Heart right ventricle (tissue), 16 donors: ENCODE measurements around the gene NUP58. TPM values are rescaled to one million over a fixed set of nuclear protein-coding genes. Genes with fewer than 3 reads are reported as not detected.

Source experiments
- ATAC-seq, 8 donors: fragments of 200-7000 bp; cut with Tn5 transposase; one replicate each; pipeline ENCODE4 v1.9.1; 2020; ENCODE audit warnings: mild to moderate bottlenecking in 8 of 8, moderate library complexity in 8 of 8, moderate number of reproducible peaks in 1 of 8
- DNase-seq, 2 donors: peaks; one replicate each; pipeline ENCODE4 v3.0.0-alpha.2; 2020
- H3K27ac ChIP-seq, 10 donors: fragments of 200-600 bp; sonication (generic) in 2 of 10; one replicate each; pipeline versions ENCODE4 v1.5.0 to v1.8.0; 2020 to 2022; ENCODE audit warnings: mild to moderate bottlenecking in 3 of 10
- H3K27me3 ChIP-seq, 7 donors: fragments of 200-600 bp; one replicate each; pipeline ENCODE4 v1.8.0; 2021 to 2022; ENCODE audit warnings: mild to moderate bottlenecking in 2 of 7
- H3K36me3 ChIP-seq, 9 donors: fragments of 200-600 bp; sonication (generic) in 1 of 9; one replicate each; pipeline versions ENCODE4 v1.5.0 to v1.8.0; 2020 to 2022; ENCODE audit warnings: mild to moderate bottlenecking in 2 of 9
- H3K4me1 ChIP-seq, 9 donors: fragments of 200-600 bp; sonication (generic) in 1 of 9; one replicate each; pipeline versions ENCODE4 v1.5.0 to v1.8.0; 2020 to 2022; ENCODE audit warnings: mild to moderate bottlenecking in 4 of 9
- H3K4me3 ChIP-seq, 10 donors: fragments of 200-600 bp; sonication (generic) in 2 of 10; one replicate each; pipeline versions ENCODE4 v1.5.0 to v1.8.0; 2020 to 2022; ENCODE audit warnings: mild to moderate bottlenecking in 7 of 10, moderate library complexity in 2 of 10
- H3K9me3 ChIP-seq, 11 donors: fragments of 200-600 bp in 10 of 11; sonication (generic) in 2 of 11; one replicate each; pipeline versions ENCODE4 v1.5.0 to v1.8.0; 2013 to 2022; ENCODE audit warnings: mild to moderate bottlenecking in 2 of 11, control low read depth in 1 of 11, moderate library complexity in 1 of 11
- CTCF ChIP-seq, 9 donors: fragments of 200-600 bp; sonication (generic) in 2 of 9; IDR thresholded peaks; one replicate each; pipeline versions ENCODE4 v1.5.0 to v1.8.0; 2021 to 2022; ENCODE audit warnings: antibody characterized with exemption in 9 of 9, mild to moderate bottlenecking in 5 of 9, moderate library complexity in 1 of 9
- WGBS, 2 donors: extraction: QIAGEN DNeasy Blood & Tissue Kit; methylation state at CpG; one replicate each; pipeline ENCODE4 v1.1.7; 2013; ENCODE audit warnings: inconsistent platforms in 1 of 2; 5-methylcytosine and 5-hydroxymethylcytosine counted together
- intact Hi-C, 10 donors: fragments of 100-400 bp; cut with DNase I; formaldehyde crosslinking; loops; one replicate each; pipeline versions ENCODE4 v1.11.1 to v1.14.2; 2022
- polyA plus RNA-seq, 2 donors: library from polyadenylated mRNA; stranded (reverse); fragments of 200-250 nt; gene quantifications; one replicate each; pipeline ENCODE4 v1.2.3, GENCODE V29; 2013
- total RNA-seq, 10 donors: library from RNA; stranded (reverse); fragmentation: NEBNext Ultra II Directional in 3 of 10; extraction: Animal tissue kit (Norgen Biotek cat#: 25700) in 3 of 10; gene quantifications; one replicate each; pipeline versions ENCODE4 v1.2.1 to v1.2.4, GENCODE V29; 2021 to 2023
- donor health status: Arrhythmogenic right ventricular cardiomyopathy.
- donor health status: ischemic (EF 13 %, LVEDD 7.1; RV severe dilation, severe dysfunction).
- donor health status: healthy with polysubstance abuse.
- donor health status: DM: no; HTN: yes; CAD: no.
- donor health status: DM: no; HTN: no; CAD: no.
- donor health status: ischemic (EF 25% LVEDD 6.9; RV normal size, moderate dysfunction).
- donor health status: ischemic (EF 25% LVEDD 5.7; RV mildly dilated, moderate dysfunction).
- donor health status: healthy.
- donor health status: DM: yes; HTN: yes; CAD: no.
- donor health status: Ischemic cardiomyopathy.
- donor health status: ischemic (EF 35%, LVEDD 5.7; RV mildly dilated, moderate dysfunction).
- donor health status: nonischemic (EF 11% LVEDD 7.7; RV severe dilation, severe dysfunction).
- donor health status: DM: yes; HTN: yes; CAD: no.
- donor health status: PGD.
- donor health status: ischemic (EF 29% LVEDD 5.4; RV normal size, mild dysfunction).
- donor health status: nonischemic (EF 23%, LVEDD 6.1; RV moderate dilation, normal function).

The NUP58 gene
- total and polyA plus RNA-seq, 12 donors: 8.9 to 29.5 (median 26.2) TPM

DNA sequence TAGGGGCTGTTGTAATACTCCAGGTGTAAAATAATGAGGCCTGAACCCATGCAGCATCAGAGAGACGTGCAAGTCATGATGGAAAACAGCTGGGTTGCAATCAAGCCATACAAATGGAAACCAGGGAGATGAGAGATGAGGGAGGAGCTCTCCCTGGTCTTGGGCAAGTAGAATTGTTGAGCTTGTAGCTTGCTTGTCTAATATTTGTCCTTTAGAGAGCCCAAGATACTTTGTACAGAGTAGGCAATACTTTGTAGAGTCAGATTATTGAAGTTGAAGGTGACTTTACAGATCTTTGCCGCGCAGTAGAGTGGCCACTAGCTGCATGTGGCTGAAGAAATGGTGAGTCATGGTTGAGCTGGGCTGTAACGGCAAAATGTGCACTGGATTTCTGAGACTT is 78.7 kb downstream of the NUP58 start:
- TF ChIP-seq CTCF (IDR thresholded peaks at IDR 0.05): no peak
- ATAC-seq: no peak
- Histone ChIP-seq H3K4me1 (peaks cover 0 to 8% (median 0%) of the 10 kb centered on the region in 9 donors), H3K27ac (no peak overlapping the region), H3K36me3 (no peaks in the 10 kb centered on the region), H3K27me3 (peaks cover 0 to 50% (median 24%) of the 10 kb centered on the region in 7 donors), H3K4me3 (no peak overlapping the region), H3K9me3 (peaks cover 0 to 6% (median 0%) of the 10 kb centered on the region in 11 donors)
- no peak for DNase-seq
- 81 to 92% methylated on average over 4 of the region's 4 CpGs for WGBS, 2 donors
- intact Hi-C loops: no loop called here

DNA sequence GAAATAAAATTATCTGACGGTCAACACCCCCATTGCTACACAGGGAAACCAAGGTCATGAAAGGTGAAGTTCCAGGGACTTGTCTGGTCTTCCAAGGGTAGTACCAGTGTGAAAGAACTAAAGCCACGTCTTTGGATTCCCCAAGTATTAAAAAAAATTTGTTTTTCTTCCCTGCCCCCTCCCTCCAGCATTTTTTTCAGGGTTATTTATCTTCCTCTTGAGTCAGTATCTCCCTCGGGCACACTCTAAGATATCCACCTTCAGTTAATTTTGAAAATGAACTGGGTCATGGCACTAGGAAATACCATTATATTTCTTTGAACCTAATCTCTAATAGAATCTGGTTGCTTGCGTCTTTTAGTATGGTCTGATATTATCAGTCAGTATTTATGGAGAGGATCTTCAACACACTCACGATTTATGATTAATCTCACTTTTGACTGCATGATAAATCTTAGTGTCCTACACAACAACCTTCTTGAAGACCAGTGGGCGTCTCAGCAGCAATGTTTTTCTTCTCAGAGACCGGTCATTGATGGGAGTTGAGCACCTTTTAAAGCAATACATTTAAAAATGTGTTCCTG is 79.4 kb downstream of the NUP58 start:
- WGBS, 2 donors: 70 to 78% methylated on average over 7 of the region's 7 CpGs
- Histone ChIP-seq H3K9me3 (peaks cover 0 to 6% (median 0%) of the 10 kb centered on the region in 11 donors), H3K4me3 (no peak overlapping the region), H3K27me3 (peaks cover 0 to 48% (median 21%) of the 10 kb centered on the region in 7 donors), H3K36me3 (no peaks in the 10 kb centered on the region), H3K27ac (no peak overlapping the region), H3K4me1 (peaks cover 0 to 8% (median 0%) of the 10 kb centered on the region in 9 donors)
- intact Hi-C loops: no loop called here
- no peak for TF ChIP-seq CTCF (IDR thresholded peaks at IDR 0.05)
- no peak for ATAC-seq
- DNase-seq: no peak

DNA sequence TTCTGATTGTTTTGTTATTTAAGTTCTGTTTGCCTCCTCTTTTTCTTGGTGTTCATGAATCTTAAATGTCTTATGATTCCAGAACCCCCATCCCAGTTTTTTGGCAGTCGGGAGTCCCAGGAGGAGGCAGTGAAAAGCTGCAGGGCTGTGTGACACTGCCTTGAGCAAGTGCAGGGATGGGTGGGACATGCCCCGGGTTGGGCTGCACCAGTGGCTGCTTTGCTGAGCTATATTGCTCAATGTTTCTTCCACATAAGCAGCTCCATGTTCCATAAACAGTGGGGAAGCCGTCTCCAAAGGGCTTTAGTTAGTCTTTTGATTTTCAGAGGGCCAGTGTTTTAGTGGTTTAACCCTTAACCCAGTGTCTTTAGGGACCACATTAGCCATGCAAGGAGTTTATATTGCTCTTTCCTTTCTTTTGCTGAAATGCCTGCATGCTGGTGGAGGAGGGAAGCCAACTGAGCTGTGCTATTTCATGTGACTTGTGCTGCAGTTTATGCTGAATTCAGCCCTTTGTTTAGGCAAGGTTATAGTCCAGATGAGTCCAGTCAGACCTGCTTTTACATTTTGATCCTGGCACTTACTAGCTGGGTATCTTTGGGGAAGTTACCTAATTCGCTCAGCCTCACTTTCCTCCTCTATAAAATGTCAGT is 83.5 kb downstream of the NUP58 start:
- Histone ChIP-seq H3K27me3 (peaks cover 0 to 47% (median 24%) of the 10 kb centered on the region in 7 donors), H3K36me3 (no peaks in the 10 kb centered on the region), H3K4me1 (no peaks in the 10 kb centered on the region), H3K9me3 (peaks cover 0 to 6% (median 0%) of the 10 kb centered on the region in 11 donors), H3K27ac (no peak overlapping the region), H3K4me3 (no peak overlapping the region)
- TF ChIP-seq CTCF (IDR thresholded peaks at IDR 0.05): no peak
- ATAC-seq: no peak
- intact Hi-C loops: no loop called here
- no peak for DNase-seq
- WGBS, 2 donors: 53 to 54% methylated on average over 4 of the region's 4 CpGs

DNA sequence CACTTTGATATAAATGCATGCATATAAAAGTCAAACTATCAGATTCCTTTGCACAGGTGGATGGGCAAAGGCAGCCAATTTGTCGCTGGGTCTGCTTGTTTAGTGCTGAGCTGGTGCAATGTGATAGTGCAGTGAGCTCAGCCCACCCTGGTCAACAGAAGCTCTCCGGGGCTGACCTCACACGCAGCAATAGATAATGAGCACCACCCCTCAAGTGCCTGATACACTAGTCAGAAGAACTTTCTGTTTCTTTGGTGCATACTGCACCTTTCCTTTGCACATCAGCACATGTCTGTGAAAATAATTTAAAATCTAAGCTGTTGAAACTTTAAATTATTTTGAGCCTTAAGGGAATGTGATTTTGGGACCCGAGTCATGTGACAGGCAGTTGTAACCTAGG is 90.5 kb downstream of the NUP58 start:
- ATAC-seq: no peak
- 47 to 52% methylated on average over 4 of the region's 4 CpGs for WGBS, 2 donors

More for the DNA sequence above, 90.5 kb downstream of the NUP58 start:
- intact Hi-C loops: no loop called here
- peaks cover 0 to 25% (median 3%) of the 10 kb centered on the region in 7 donors for H3K27me3 ChIP-seq
- H3K4me3 ChIP-seq: no peak overlapping the region
- no peak for DNase-seq
- peaks cover 0 to 5% (median 0%) of the 10 kb centered on the region in 11 donors for H3K9me3 ChIP-seq
- no peak for TF ChIP-seq CTCF (IDR thresholded peaks at IDR 0.05)
- no peaks in the 10 kb centered on the region for H3K4me1 ChIP-seq
- H3K36me3 ChIP-seq: no peaks in the 10 kb centered on the region
- H3K27ac ChIP-seq: no peak overlapping the region

Other genes starting within 250 kb of the NUP58 start
- gene PABPC3, start 205.5 kb upstream of the NUP58 start, total RNA-seq: under 1 TPM in 2 of 10 donors, not detected in 8; 0.09 to 0.10 TPM
- under 1 TPM in 1 of 2 donors, not detected in 1; 0.06 TPM for gene PABPC3, start 205.5 kb upstream of the NUP58 start, polyA plus RNA-seq
- not detected for gene AMER2, start 129.3 kb upstream of the NUP58 start, total RNA-seq
- not detected for gene AMER2, start 129.3 kb upstream of the NUP58 start, polyA plus RNA-seq
- 10 to 100 TPM; 15.3 to 19.5 (median 17.9) TPM for gene MTMR6, start 14.1 kb upstream of the NUP58 start, total RNA-seq
- gene MTMR6, start 14.1 kb upstream of the NUP58 start, polyA plus RNA-seq: 1 to 10 TPM; 4.0 to 7.7 TPM
- gene ATP8A2, start 70.3 kb downstream of the NUP58 start, total RNA-seq: under 1 TPM in 7 of 10 donors, not detected in 3; 0.05 to 0.18 (median 0.11) TPM
- under 1 TPM; under 0.01 to 0.01 TPM for gene ATP8A2, start 70.3 kb downstream of the NUP58 start, polyA plus RNA-seq